T-cell (primary cell): ENCODE data around the gene CTSS. TPM values are rescaled to one million over a fixed set of nuclear protein-coding genes. Genes with fewer than 3 reads are reported as not detected.

Experiments used
- ATAC-seq, 4 experiments: fragments of 200-7000 bp in 3 of 4; fragments of 150-1000 bp in 1 of 4; cut with Tn5 transposase; replicated peaks in 1 of 4; 1 replicate in 3 of 4; 2 replicates in 1 of 4; pipeline ENCODE4 v1.10.0; 2021; ENCODE audit warnings: moderate library complexity in 3 of 4, mild to moderate bottlenecking in 2 of 4, moderate number of reproducible peaks in 1 of 4
- CTCF ChIA-PET, 2 donors: fragments of 300-600 bp; sonication (Branson Sonifier 250); formaldehyde crosslinking; loops; one replicate each; lab custom pipeline; 2022; ENCODE audit warnings: antibody characterized with exemption in 2 of 2; lab: Charles Lee
- POLR2A ChIA-PET, 2 donors: fragments of 300-600 bp; sonication (Branson Sonifier 250); formaldehyde crosslinking; loops; one replicate each; lab custom pipeline; 2022; ENCODE audit warnings: antibody characterized with exemption in 2 of 2; lab: Charles Lee
- DNase-seq, 35 experiments: peaks; one replicate each; pipeline versions ENCODE4 v3.0.0 to v3.0.0-alpha.2; 2013 to 2023
- H3K27ac ChIP-seq: one replicate; pipeline ENCODE4 v1.5.1; 2013; ENCODE audit warnings: low read length
- H3K27me3 ChIP-seq, 2 experiments: replicated peaks in 1 of 2; 1 replicate in 1 of 2; 2 replicates in 1 of 2; pipeline versions ENCODE4 v1.6.1 to v1.7.0; 2013; ENCODE audit warnings: low read length in 1 of 2, mixed read lengths in 1 of 2; ENCODE audit not compliant: control insufficient read depth in 2 of 2, insufficient read depth in 2 of 2; ENCODE audit errors: extremely low read depth in 1 of 2
- H3K36me3 ChIP-seq, 2 donors: 1 replicate in 1 of 2; 2 replicates in 1 of 2; pipeline versions ENCODE4 v1.6.1 to v1.7.0; 2013; ENCODE audit warnings: low read length in 1 of 2; ENCODE audit not compliant: control insufficient read depth in 2 of 2, insufficient read depth in 1 of 2; ENCODE audit errors: extremely low read depth in 1 of 2
- H3K4me1 ChIP-seq, 2 experiments: 1 replicate in 1 of 2; 2 replicates in 1 of 2; pipeline versions ENCODE4 v1.6.1 to v1.7.0; 2013; ENCODE audit warnings: low read length in 2 of 2, mixed read lengths in 1 of 2; ENCODE audit not compliant: insufficient read depth in 2 of 2, control insufficient read depth in 1 of 2; ENCODE audit errors: extremely low read depth in 1 of 2
- H3K4me3 ChIP-seq, 2 donors: 1 replicate in 1 of 2; 2 replicates in 1 of 2; pipeline versions ENCODE4 v1.5.1 to v1.7.0; 2013; ENCODE audit warnings: mild to moderate bottlenecking in 2 of 2, low read length in 1 of 2, moderate library complexity in 1 of 2; ENCODE audit not compliant: control insufficient read depth in 1 of 2; ENCODE audit errors: extremely low read depth in 1 of 2
- H3K9me3 ChIP-seq: 2 replicates; pipeline ENCODE4 v1.7.0; 2013
- H3K27ac Mint-ChIP-seq, 2 donors: one replicate each; pipeline ENCODE4 v1.8.0; 2020 to 2021; ENCODE audit warnings: mild to moderate bottlenecking in 2 of 2, mixed read lengths in 2 of 2
- H3K27me3 Mint-ChIP-seq, 2 donors: one replicate each; pipeline ENCODE4 v1.8.0; 2021 to 2022; ENCODE audit warnings: mixed read lengths in 2 of 2
- H3K36me3 Mint-ChIP-seq: one replicate; pipeline ENCODE4 v1.8.0; 2021; ENCODE audit warnings: mixed read lengths
- H3K4me1 Mint-ChIP-seq, 3 donors: one replicate each; pipeline ENCODE4 v1.8.0; 2020 to 2022; ENCODE audit warnings: mixed read lengths in 3 of 3, mild to moderate bottlenecking in 1 of 3
- H3K4me3 Mint-ChIP-seq, 3 donors: one replicate each; pipeline ENCODE4 v1.8.0; 2020 to 2022; ENCODE audit warnings: mild to moderate bottlenecking in 3 of 3, mixed read lengths in 3 of 3, moderate library complexity in 3 of 3
- H3K9me3 Mint-ChIP-seq, 3 donors: one replicate each; pipeline ENCODE4 v1.8.0; 2020 to 2022; ENCODE audit warnings: mixed read lengths in 3 of 3
- WGBS: methylation state at CpG from one replicate; pipeline ENCODE4 v1.1.5; 2013; ENCODE audit warnings: missing lambda C conversion rate; ENCODE audit not compliant: insufficient coverage; 5-methylcytosine and 5-hydroxymethylcytosine counted together
- total RNA-seq, 35 experiments: library from RNA in 6 of 35; stranded (reverse) in 6 of 35; fragments of 120-200 nt in 1 of 35; gene quantifications; one replicate each; pipeline versions ENCODE4 v1.2.1 to v1.2.4 and lab custom pipeline; 2013 to 2026

CTSS gene
- total RNA-seq, 5 donors from 2014 or later (not counting 1 experiment from before 2014, with no cell fraction given) = 72.4 to 94.7 (median 92.9) TPM

GRCh38 chr1:150692720-150693119, 72.9 kb downstream of the CTSS start:
- H3K4me1 ChIP-seq = peaks cover 4 to 11% of the 10 kb centered on the region in 2 experiments
- Mint-ChIP-seq H3K36me3 (peaks cover 32% of the 10 kb centered on the region), H3K27ac (no peak overlapping the region), H3K4me1 (peaks cover 41 to 47% (median 45%) of the 10 kb centered on the region in 3 donors), H3K9me3 (no peaks in the 10 kb centered on the region), H3K4me3 (no peak overlapping the region), H3K27me3 (no peaks in the 10 kb centered on the region)
- POLR2A ChIA-PET = interaction anchor here (0.5 to 0.7 kb wide), 2 partner anchors 16 to 82 kb away, joined by 3 to 4 read pairs; no protein-coding TSS in a partner anchor
- no peak overlapping the region for H3K27ac ChIP-seq
- peaks cover 0 to 33% of the 10 kb centered on the region in 2 donors for H3K36me3 ChIP-seq
- H3K27me3 ChIP-seq = no peaks in the 10 kb centered on the region
- WGBS = no CpG with 5 or more reads among the region's 3 CpGs
- no peaks in the 10 kb centered on the region for H3K9me3 ChIP-seq
- no peak for ATAC-seq
- CTCF ChIA-PET = interaction anchor here (0.6 kb wide), 2 partner anchors 51 to 108 kb away, joined by 3 to 5 read pairs; no protein-coding TSS in a partner anchor
- DNase-seq = no peak
- H3K4me3 ChIP-seq = no peak overlapping the region

DNA sequence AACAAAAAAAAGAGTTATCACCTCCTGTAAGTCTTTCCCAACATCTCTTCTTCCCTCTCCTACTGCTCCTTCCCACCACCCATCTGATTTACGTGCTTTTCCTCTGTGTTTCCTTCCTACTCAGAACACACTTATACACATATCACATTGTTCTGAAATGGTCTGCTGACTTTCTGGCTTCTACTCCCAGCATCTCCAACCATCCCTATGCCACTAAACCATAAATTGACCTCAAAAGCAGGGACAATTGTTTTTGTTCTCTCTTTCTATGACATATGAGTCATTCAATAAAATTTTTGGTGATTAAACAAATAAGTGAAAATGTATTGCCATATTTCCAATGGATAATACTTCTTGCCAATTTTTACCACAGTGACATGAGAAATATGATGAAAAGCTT, 76.8 kb downstream of the CTSS start:
- Mint-ChIP-seq H3K36me3 (peaks cover 31% of the 10 kb centered on the region), H3K9me3 (no peaks in the 10 kb centered on the region), H3K4me1 (peaks cover 26 to 33% (median 30%) of the 10 kb centered on the region in 3 donors), H3K4me3 (no peak overlapping the region), H3K27me3 (no peaks in the 10 kb centered on the region), H3K27ac (peak overlapping the region; percentile 10 to 30)
- no peak overlapping the region for H3K27ac ChIP-seq
- ATAC-seq = no peak
- no peaks in the 10 kb centered on the region for H3K9me3 ChIP-seq
- WGBS = 100% methylated on average over 1 of the region's 1 CpG
- H3K4me3 ChIP-seq = no peak overlapping the region
- H3K4me1 ChIP-seq = peaks cover 3 to 10% of the 10 kb centered on the region in 2 experiments
- H3K36me3 ChIP-seq = peaks cover 0 to 24% of the 10 kb centered on the region in 2 donors
- H3K27me3 ChIP-seq = no peaks in the 10 kb centered on the region
- POLR2A ChIA-PET = interaction anchor here in 1 of 2 donors (0.6 to 1.2 kb wide), 2 partner anchors 8 to 70 kb away, joined by 3 read pairs; partner anchors contain the start of gene GOLPH3L
- CTCF ChIA-PET = no interaction called here
- DNase-seq = no peak

DNA sequence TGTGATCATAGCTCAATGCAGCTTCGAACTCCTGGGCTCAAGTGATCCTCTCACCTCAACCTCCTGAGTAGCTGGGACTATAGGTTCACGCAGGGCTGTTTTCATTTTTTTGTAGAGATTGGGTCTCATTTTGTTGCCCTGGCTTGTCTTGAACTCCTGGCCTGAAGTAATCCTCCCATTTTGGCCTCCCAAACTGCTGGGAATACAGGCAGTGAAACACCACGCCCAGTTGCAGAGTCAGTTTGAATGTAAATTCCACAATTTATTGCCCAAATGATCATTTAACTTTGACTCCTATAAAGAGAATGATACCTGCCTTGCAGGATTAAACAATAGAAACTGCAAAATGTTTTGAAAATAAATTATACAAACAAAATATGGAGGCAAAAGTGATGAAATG, 79.3 kb downstream of the CTSS start:
- Mint-ChIP-seq H3K27me3 (no peaks in the 10 kb centered on the region), H3K9me3 (no peaks in the 10 kb centered on the region), H3K4me3 (no peak overlapping the region), H3K36me3 (peaks cover 35% of the 10 kb centered on the region), H3K27ac (no peak overlapping the region), H3K4me1 (peaks cover 25 to 32% (median 28%) of the 10 kb centered on the region in 3 donors)
- no peak overlapping the region for H3K4me3 ChIP-seq
- H3K36me3 ChIP-seq = peaks cover 0 to 16% of the 10 kb centered on the region in 2 donors
- H3K27ac ChIP-seq = no peak overlapping the region
- WGBS = no CpG with 5 or more reads among the region's 3 CpGs
- peaks cover 4 to 10% of the 10 kb centered on the region in 2 experiments for H3K4me1 ChIP-seq
- ATAC-seq = no peak
- H3K27me3 ChIP-seq = no peaks in the 10 kb centered on the region
- CTCF ChIA-PET = interaction anchor here in 1 of 2 donors (0.7 kb wide), 1 partner anchor 122 kb away, joined by 3 read pairs; no protein-coding TSS in a partner anchor
- H3K9me3 ChIP-seq = no peaks in the 10 kb centered on the region
- POLR2A ChIA-PET = interaction anchor here in 1 of 2 donors (0.6 kb wide), 1 partner anchor 49 kb away, joined by 5 read pairs; no protein-coding TSS in a partner anchor
- DNase-seq = no peak

GRCh38 chr1:150683914-150684313, 81.7 kb downstream of the CTSS start:
- DNase-seq (peak in 2 of 35 experiments; percentile 2 to 40), ATAC-seq (peak in 3 of 4 experiments; percentile 33 to 48 (median 46))
- H3K4me1 Mint-ChIP-seq = peaks cover 21 to 23% (median 22%) of the 10 kb centered on the region in 3 donors
- Histone ChIP-seq H3K9me3 (no peaks in the 10 kb centered on the region), H3K36me3 (peaks cover 0 to 11% of the 10 kb centered on the region in 2 donors), H3K27ac (no peak overlapping the region), H3K4me3 (no peak overlapping the region), H3K4me1 (peaks cover 4 to 10% of the 10 kb centered on the region in 2 experiments), H3K27me3 (no peaks in the 10 kb centered on the region)
- WGBS = no CpG with 5 or more reads among the region's 1 CpG
- H3K27ac Mint-ChIP-seq = peak overlapping the region; percentile 60 to 80
- no peaks in the 10 kb centered on the region for H3K27me3 Mint-ChIP-seq
- H3K36me3 Mint-ChIP-seq = peaks cover 39% of the 10 kb centered on the region
- H3K9me3 Mint-ChIP-seq = no peaks in the 10 kb centered on the region
- no peak overlapping the region for H3K4me3 Mint-ChIP-seq
- ChIA-PET CTCF (interaction anchor here (0.6 to 1.3 kb wide), 6 partner anchors 23 to 477 kb away, joined by 3 to 11 read pairs (median 3); no protein-coding TSS in a partner anchor), POLR2A (interaction anchor here (0.6 to 1.0 kb wide), 4 partner anchors 8 to 13 kb away, joined by 3 to 5 read pairs (median 4); partner anchors contain the start of gene GOLPH3L (in 1 of the 2))

Other genes with a start within 250 kb of the CTSS start
- under 1 TPM; 0.26 to 0.66 (median 0.49) TPM for gene ADAMTSL4, start 216.4 kb downstream of the CTSS start, total RNA-seq
- gene MCL1, start 186.2 kb downstream of the CTSS start, total RNA-seq = 100 to 1,000 TPM; 478 to 731 (median 517) TPM
- gene ENSA, start 136.2 kb downstream of the CTSS start, total RNA-seq = 100 to 1,000 TPM; 108 to 158 (median 110) TPM
- 10 to 100 TPM; 10.2 to 23.7 (median 21.5) TPM for gene GOLPH3L, start 68.6 kb downstream of the CTSS start, total RNA-seq
- under 1 TPM in 4 of 5 donors, not detected in 1; 0.28 to 0.55 (median 0.45) TPM for gene HORMAD1, start 44.9 kb downstream of the CTSS start, total RNA-seq
- gene CTSK, start 42.5 kb upstream of the CTSS start, total RNA-seq = 10 to 100 TPM in 2 of 5 donors, 1 to 10 TPM in 3; 6.1 to 14.1 (median 7.3) TPM
- 10 to 100 TPM; 37.3 to 38.7 (median 37.9) TPM for gene ARNT, start 110.8 kb upstream of the CTSS start, total RNA-seq
- gene CTXND2, start 121.4 kb upstream of the CTSS start, total RNA-seq = not detected
- gene SETDB1, start 160.6 kb upstream of the CTSS start, total RNA-seq = 10 to 100 TPM; 44.5 to 72.6 (median 62.5) TPM
- gene CERS2, start 209.1 kb upstream of the CTSS start, total RNA-seq = 100 to 1,000 TPM in 4 of 5 donors, 10 to 100 TPM in 1; 74.3 to 153 (median 135) TPM
- under 1 TPM in 2 of 5 donors, not detected in 3; 0.15 to 0.16 TPM for gene ANXA9, start 216.5 kb upstream of the CTSS start, total RNA-seq
- gene MINDY1, start 241.1 kb upstream of the CTSS start, total RNA-seq = 10 to 100 TPM; 15.3 to 26.8 (median 19.0) TPM
- 10 to 100 TPM; 15.3 to 31.3 (median 24.9) TPM for gene PRUNE1, start 242.7 kb upstream of the CTSS start, total RNA-seq